Transverse colon (tissue), 4 donors: ENCODE data around the gene PKD2L2.

ENCODE experiments used
- CTCF ChIP-seq, 5 experiments: fragments of 200-600 bp in 3 of 5; fragments of 450-650 bp in 2 of 5; sonication (generic) in 3 of 5; IDR thresholded peaks; 1 replicate in 2 of 5; 2 replicates in 3 of 5; pipeline ENCODE4 v1.5.1; 2016 to 2017; ENCODE audit warnings: antibody characterized with exemption in 5 of 5, inconsistent platforms in 3 of 5, mild to moderate bottlenecking in 2 of 5, moderate library complexity in 1 of 5
- EP300 ChIP-seq: sonication (generic); formaldehyde crosslinking; IDR thresholded peaks from one replicate; pipeline ENCODE4 v1.6.1; 2017; ENCODE audit warnings: antibody characterized with exemption, low read depth
- POLR2A ChIP-seq: fragments of 450-650 bp; IDR thresholded peaks from one replicate; pipeline ENCODE4 v1.6.1; 2016; ENCODE audit warnings: antibody characterized with exemption, mild to moderate bottlenecking, moderate library complexity
- POLR2AphosphoS5 ChIP-seq, 3 donors: sonication (generic); formaldehyde crosslinking; IDR thresholded peaks; one replicate each; pipeline ENCODE4 v1.6.1; 2016; ENCODE audit warnings: antibody characterized with exemption in 3 of 3

GRCh38 chr5:137887831-137888230, 1.4 kb upstream of the PKD2L2 start:
- TF ChIP-seq CTCF (IDR thresholded peaks at IDR 0.05) (no peak), POLR2AphosphoS5 (IDR thresholded peaks at IDR 0.05) (no peak), POLR2A (no peak), EP300 (no peak)
